Measurements from ENCODE around the gene SLC6A15. TPM values are rescaled to one million over a fixed set of nuclear protein-coding genes. Genes with fewer than 3 reads are reported as not detected.

Gene SLC6A15
- polyA plus RNA-seq, 1 of the 3 experiments (the other 2 are of a cell fraction): 0.76 TPM

GRCh38 chr12:84929501-84929900 is 16.9 kb upstream of the SLC6A15 start:
- Histone ChIP-seq H3K36me3 (replicated peaks in 1 of 2; ENCODE audit: control insufficient read depth in 1 of 2, insufficient read depth in 2 of 2, low read length in 1 of 2) (no peaks in the 10 kb centered on the region), H3K27me3 (ENCODE audit: insufficient read depth) (no peaks in the 10 kb centered on the region), H3K4me1 (ENCODE audit: control insufficient read depth in 1 of 2, insufficient read depth in 2 of 2, low read depth in 1 of 2, low read length in 1 of 2) (no peaks in the 10 kb centered on the region), H2AFZ (ENCODE audit: low read depth) (no peak overlapping the region), H3K27ac (ENCODE audit: low read depth in 2 of 2, low read length in 1 of 2) (no peak overlapping the region), H3F3A (replicated peaks; ENCODE audit: insufficient read depth) (no peaks in the 10 kb centered on the region), H3K79me2 (ENCODE audit: insufficient read depth) (no peaks in the 10 kb centered on the region), H3K4me3 (ENCODE audit: low read depth in 2 of 2, low read length in 1 of 2) (no peak overlapping the region), H3K9ac (no peak overlapping the region), H3K9me2 (no peaks in the 10 kb centered on the region), H3K4me2 (no peak overlapping the region), H4K20me1 (ENCODE audit: insufficient read depth) (no peaks in the 10 kb centered on the region), H3K9me3 (no peaks in the 10 kb centered on the region)
- POLR2A ChIA-PET: no interaction called here
- WGBS (ENCODE audit: low lambda C conversion rate): 81% methylated on average over 1 of the region's 1 CpG
- DNase-seq: no peak
- TF ChIP-seq MAX (IDR thresholded peaks at IDR 0.05; ENCODE audit: low read depth) (no peak), YY1 (IDR thresholded peaks at IDR 0.05; ENCODE audit: low read depth) (no peak), SMC3 (IDR thresholded peaks at IDR 0.05; ENCODE audit: low read depth, low read length) (no peak), JUND (IDR thresholded peaks at IDR 0.05) (no peak), RCOR1 (IDR thresholded peaks at IDR 0.05; ENCODE audit: low read length) (no peak), PBX3 (IDR thresholded peaks at IDR 0.05) (no peak), ELF1 (IDR thresholded peaks at IDR 0.05) (no peak), TEAD4 (IDR thresholded peaks at IDR 0.05; ENCODE audit: borderline replicate concordance, insufficient read depth) (no peak), IRF3 (IDR thresholded peaks at IDR 0.05; ENCODE audit: low read depth, low read length) (no peak), FOXM1 (IDR thresholded peaks at IDR 0.05; ENCODE audit: low read depth) (no peak), MXI1 (IDR thresholded peaks at IDR 0.05; ENCODE audit: low read depth, low read length) (no peak), EZH2phosphoT487 (IDR thresholded peaks at IDR 0.05; ENCODE audit: borderline replicate concordance, low read depth) (no peak), MEF2A (IDR thresholded peaks at IDR 0.05; ENCODE audit: borderline replicate concordance, low read depth) (no peak), NRF1 (IDR thresholded peaks at IDR 0.05; ENCODE audit: low read depth, low read length) (no peak)
- CTCF ChIA-PET: interaction anchor here (0.9 to 2.9 kb wide), 3 partner anchors 9 to 100 kb away, joined by 3 to 14 read pairs (median 4); no protein-coding TSS in a partner anchor

- H3K9me3 ChIP-seq: no peaks in the 10 kb centered on the region
- no peak for DNase-seq
- H3K4me3 ChIP-seq (ENCODE audit: low read depth in 2 of 2, low read length in 1 of 2): no peak overlapping the region
- ChIA-PET CTCF (interaction anchor here (1.7 kb wide), 1 partner anchor 50 kb away, joined by 5 read pairs; no protein-coding TSS in a partner anchor), POLR2A (no interaction called here)
- H3K27me3 ChIP-seq (ENCODE audit: insufficient read depth): no peaks in the 10 kb centered on the region
- no peak for TF ChIP-seq GATA2 (CRISPR knock-in tag; IDR thresholded peaks at IDR 0.05)
- no peak for TF ChIP-seq ZBTB33 (IDR thresholded peaks at IDR 0.05; ENCODE audit: borderline replicate concordance, low read depth)
- no peak for TF ChIP-seq IRF3 (IDR thresholded peaks at IDR 0.05; ENCODE audit: low read depth, low read length)
- TF ChIP-seq RCOR1 (IDR thresholded peaks at IDR 0.05; ENCODE audit: low read length): no peak
- TF ChIP-seq PBX3 (IDR thresholded peaks at IDR 0.05): no peak
- no peak for TF ChIP-seq EP300 (IDR thresholded peaks at IDR 0.05; ENCODE audit: borderline replicate concordance in 1 of 2, low read depth in 1 of 2, low read length in 1 of 2)
- no peak overlapping the region for H3K9ac ChIP-seq
- H3F3A ChIP-seq (replicated peaks; ENCODE audit: insufficient read depth): peaks cover 3% of the 10 kb centered on the region
- WGBS (ENCODE audit: low lambda C conversion rate): 6% methylated on average over 2 of the region's 2 CpGs
- no peaks in the 10 kb centered on the region for H3K36me3 ChIP-seq (replicated peaks in 1 of 2; ENCODE audit: control insufficient read depth in 1 of 2, insufficient read depth in 2 of 2, low read length in 1 of 2)
- H4K20me1 ChIP-seq (ENCODE audit: insufficient read depth): no peaks in the 10 kb centered on the region
- no peak overlapping the region for H3K4me2 ChIP-seq
- H3K27ac ChIP-seq (ENCODE audit: low read depth in 2 of 2, low read length in 1 of 2): no peak overlapping the region; a peak in 1 of 4 replicates
- no peaks in the 10 kb centered on the region for H3K79me2 ChIP-seq (ENCODE audit: insufficient read depth)
- peak overlapping the region; percentile 4 for H2AFZ ChIP-seq (ENCODE audit: low read depth)
- H3K4me1 ChIP-seq (ENCODE audit: control insufficient read depth in 1 of 2, insufficient read depth in 2 of 2, low read depth in 1 of 2, low read length in 1 of 2): no peaks in the 10 kb centered on the region
- no peaks in the 10 kb centered on the region for H3K9me2 ChIP-seq
Measured at GRCh38 chr12:84924981-84925380, 12.4 kb upstream of the SLC6A15 start.
